ENCODE measurements around the gene ELFN1.

ELFN1 gene

DNA sequence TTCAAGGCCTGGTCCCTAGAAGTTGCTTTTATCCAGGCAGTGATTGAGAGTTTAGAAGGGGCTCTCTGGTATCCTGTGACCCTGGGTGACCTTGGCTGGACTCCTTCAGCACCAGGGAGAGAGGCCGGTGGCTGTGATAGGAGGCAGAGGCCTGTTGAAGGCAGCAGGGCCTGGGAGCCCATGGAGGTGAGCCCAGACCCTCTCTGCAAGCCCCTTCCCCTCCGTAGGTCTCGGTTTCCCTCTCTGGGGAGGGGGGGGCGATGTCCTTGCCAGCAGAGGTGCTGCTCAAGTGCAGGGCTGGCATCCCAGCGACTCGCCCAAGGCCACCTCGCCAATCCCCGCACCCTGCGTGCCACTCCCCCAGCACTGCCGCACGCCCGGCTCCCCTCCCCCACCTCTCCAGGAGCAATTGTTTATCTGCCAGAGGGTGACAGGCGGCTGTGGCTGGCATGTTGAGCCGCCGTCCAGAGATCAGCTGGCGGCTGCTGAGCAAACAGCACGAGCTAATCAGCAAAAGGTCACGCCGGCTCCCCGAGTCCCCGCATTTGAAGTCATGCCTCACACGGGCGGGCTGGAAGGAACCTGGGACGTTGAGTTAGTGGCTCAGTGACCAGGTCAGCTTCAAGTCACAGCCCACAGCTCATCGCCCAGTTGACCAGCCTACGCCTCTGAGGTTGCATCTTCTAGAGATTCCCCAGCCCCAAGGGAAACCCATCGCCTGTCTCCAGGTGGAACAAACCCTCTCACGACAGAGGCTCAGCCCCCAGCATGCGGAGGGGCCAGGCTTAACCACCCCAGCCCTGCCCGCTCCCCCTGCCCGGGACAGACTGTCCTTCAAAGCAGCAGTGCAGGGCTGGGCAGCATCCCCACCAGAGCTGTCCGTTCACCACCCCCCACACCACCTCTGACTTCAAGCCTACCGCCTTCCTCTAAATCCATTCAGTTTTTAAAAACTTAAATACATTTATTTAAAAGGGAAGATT is 43.7 kb downstream of the ELFN1 start:
- Histone ChIP-seq H3K4me3 (ENCODE audit: insufficient read depth, low read length, poor library complexity, severe bottlenecking) (no peak overlapping the region), H2AFZ (ENCODE audit: low read depth, low read length, severe bottlenecking) (no peak overlapping the region), H3K27me3 (ENCODE audit: low read length) (no peaks in the 10 kb centered on the region), H4K20me1 (ENCODE audit: low read depth, low read length) (no peaks in the 10 kb centered on the region), H3K79me2 (ENCODE audit: insufficient read depth, low read length) (no peaks in the 10 kb centered on the region), H3K9me2 (replicated peaks; ENCODE audit: insufficient read depth, low read length) (no peaks in the 10 kb centered on the region), H3K9me3 (ENCODE audit: insufficient read depth, low read length) (peaks cover 11% of the 10 kb centered on the region; the same call in 1 of the 2 replicates), H3K36me3 (ENCODE audit: low read length) (no peaks in the 10 kb centered on the region), H3K4me2 (ENCODE audit: low read depth, low read length, poor library complexity, severe bottlenecking) (no peak overlapping the region), H3K27ac (ENCODE audit: low read depth, low read length) (no peak overlapping the region), H3F3A (ENCODE audit: insufficient read depth) (no peaks in the 10 kb centered on the region), H3K9ac (ENCODE audit: low read length) (no peak overlapping the region)
- TF ChIP-seq CTCF (IDR thresholded peaks at IDR 0.05; ENCODE audit: insufficient read depth, low read length, poor library complexity, severe bottlenecking) (no peak), EZH2phosphoT487 (conservative IDR thresholded peaks at IDR 0.05; ENCODE audit: low read length) (no peak)

DNA sequence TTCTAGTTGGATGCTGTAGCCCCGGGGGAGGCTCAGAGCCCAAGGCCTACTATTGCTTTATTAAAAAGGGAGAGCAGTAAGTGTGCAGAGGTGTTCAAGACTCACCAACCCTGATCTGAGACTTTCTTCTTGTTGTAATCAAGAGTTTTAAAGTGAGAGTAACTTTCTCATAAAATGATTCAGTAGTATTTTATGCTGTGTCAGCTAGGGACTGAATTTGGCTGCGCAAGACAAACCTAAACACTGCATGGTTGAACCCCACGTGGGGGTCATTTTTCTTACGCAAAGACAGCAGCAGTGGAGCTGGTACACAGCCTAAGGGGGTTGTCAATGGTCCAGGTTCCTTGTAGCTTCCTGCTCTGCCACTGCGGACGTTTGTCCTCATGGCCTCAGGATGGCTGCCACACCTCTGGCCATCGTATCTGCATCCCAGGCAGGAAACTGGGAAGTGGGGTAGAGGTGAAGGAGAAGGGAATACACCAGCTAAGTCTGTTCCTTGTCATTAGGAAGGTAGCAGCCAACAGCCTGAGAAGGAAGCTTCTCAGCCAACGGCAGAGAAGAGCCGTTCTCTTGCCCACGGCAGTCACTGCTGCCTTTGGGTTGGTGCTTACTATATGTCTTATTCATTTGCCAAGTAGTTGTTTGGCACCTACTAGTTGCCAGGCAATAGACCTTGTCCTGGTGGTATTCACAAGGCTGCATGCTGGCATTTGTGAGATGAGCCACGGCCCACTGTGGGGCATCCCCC is 44.7 kb downstream of the ELFN1 start:
- H3K36me3 ChIP-seq (ENCODE audit: low read length): no peaks in the 10 kb centered on the region

DNA sequence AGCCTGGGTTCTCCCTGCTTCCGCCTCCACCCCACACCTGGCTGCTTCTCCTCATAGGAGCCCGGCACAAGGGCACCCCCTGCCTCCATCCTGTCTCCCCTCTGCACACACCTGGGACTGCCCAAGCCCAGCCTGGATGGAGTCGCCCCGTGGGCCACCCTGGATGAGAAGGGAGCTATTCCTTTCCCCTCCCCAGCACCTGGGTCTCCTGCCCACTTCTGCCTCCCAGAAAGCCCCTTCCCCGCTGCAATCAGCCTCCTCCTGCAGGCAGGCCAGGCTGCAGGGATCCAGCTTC is 45.2 kb downstream of the ELFN1 start:
- Histone ChIP-seq H3K9me2 (replicated peaks; ENCODE audit: insufficient read depth, low read length) (no peaks in the 10 kb centered on the region), H3K4me3 (ENCODE audit: insufficient read depth, low read length, poor library complexity, severe bottlenecking) (no peak overlapping the region), H3F3A (ENCODE audit: insufficient read depth) (no peaks in the 10 kb centered on the region), H3K27me3 (ENCODE audit: low read length) (no peaks in the 10 kb centered on the region), H3K27ac (ENCODE audit: low read depth, low read length) (no peak overlapping the region), H4K20me1 (ENCODE audit: low read depth, low read length) (no peaks in the 10 kb centered on the region), H2AFZ (ENCODE audit: low read depth, low read length, severe bottlenecking) (no peak overlapping the region), H3K4me2 (ENCODE audit: low read depth, low read length, poor library complexity, severe bottlenecking) (no peak overlapping the region), H3K9ac (ENCODE audit: low read length) (no peak overlapping the region), H3K9me3 (ENCODE audit: insufficient read depth, low read length) (0 out of 2 replicates have a peak, but pooled peaks cover under 1% of the 10 kb centered on the region), H3K36me3 (ENCODE audit: low read length) (no peaks in the 10 kb centered on the region), H3K79me2 (ENCODE audit: insufficient read depth, low read length) (no peaks in the 10 kb centered on the region)
- TF ChIP-seq EZH2phosphoT487 (conservative IDR thresholded peaks at IDR 0.05; ENCODE audit: low read length) (no peak), CTCF (IDR thresholded peaks at IDR 0.05; ENCODE audit: insufficient read depth, low read length, poor library complexity, severe bottlenecking) (no peak)

More for the DNA sequence above, 44.7 kb downstream of the ELFN1 start:
- H3K79me2 ChIP-seq (ENCODE audit: insufficient read depth, low read length): no peaks in the 10 kb centered on the region
- H3K27ac ChIP-seq (ENCODE audit: low read depth, low read length): no peak overlapping the region
- H3K9me3 ChIP-seq (ENCODE audit: insufficient read depth, low read length): peaks cover 5% of the 10 kb centered on the region; the same call in 1 of the 2 replicates
- H4K20me1 ChIP-seq (ENCODE audit: low read depth, low read length): no peaks in the 10 kb centered on the region
- no peak overlapping the region for H2AFZ ChIP-seq (ENCODE audit: low read depth, low read length, severe bottlenecking)
- TF ChIP-seq EZH2phosphoT487 (conservative IDR thresholded peaks at IDR 0.05; ENCODE audit: low read length) (no peak), CTCF (IDR thresholded peaks at IDR 0.05; ENCODE audit: insufficient read depth, low read length, poor library complexity, severe bottlenecking) (no peak)
- H3K4me3 ChIP-seq (ENCODE audit: insufficient read depth, low read length, poor library complexity, severe bottlenecking): no peak overlapping the region
- H3F3A ChIP-seq (ENCODE audit: insufficient read depth): no peaks in the 10 kb centered on the region
- H3K9ac ChIP-seq (ENCODE audit: low read length): no peak overlapping the region
- no peaks in the 10 kb centered on the region for H3K9me2 ChIP-seq (replicated peaks; ENCODE audit: insufficient read depth, low read length)
- H3K4me2 ChIP-seq (ENCODE audit: low read depth, low read length, poor library complexity, severe bottlenecking): no peak overlapping the region
- no peaks in the 10 kb centered on the region for H3K27me3 ChIP-seq (ENCODE audit: low read length)
